Immature natural killer cell (primary cell): Measurements from ENCODE around the gene CFAP251. TPM values are rescaled to one million over a fixed set of nuclear protein-coding genes. Genes with fewer than 3 reads are reported as not detected.
"Not testable (repeated sequence)": the region's sequence is repeated elsewhere in the genome, so short reads cannot be mapped to it uniquely, and the experiment has no call there.

Source experiments
- DNase-seq, 3 donors: peaks; one replicate each; pipeline ENCODE4 v3.0.0; 2022; ENCODE audit warnings: mixed read lengths in 1 of 3
- H3K27ac Mint-ChIP-seq, 6 donors: one replicate each; pipeline ENCODE4 v1.8.0; 2020; ENCODE audit warnings: mixed read lengths in 6 of 6, mild to moderate bottlenecking in 5 of 6, inconsistent platforms in 4 of 6, moderate library complexity in 3 of 6
- H3K27me3 Mint-ChIP-seq, 3 donors: one replicate each; pipeline ENCODE4 v1.8.0; 2020 to 2021; ENCODE audit warnings: low read depth in 3 of 3, mild to moderate bottlenecking in 3 of 3, mixed read lengths in 3 of 3, moderate library complexity in 3 of 3, inconsistent platforms in 1 of 3
- H3K36me3 Mint-ChIP-seq, 3 donors: one replicate each; pipeline ENCODE4 v1.8.0; 2020; ENCODE audit warnings: mixed read lengths in 3 of 3, inconsistent platforms in 2 of 3, mild to moderate bottlenecking in 2 of 3
- H3K4me1 Mint-ChIP-seq, 2 donors: one replicate each; pipeline ENCODE4 v1.8.0; 2020; ENCODE audit warnings: inconsistent platforms in 2 of 2, mild to moderate bottlenecking in 2 of 2, mixed read lengths in 2 of 2, moderate library complexity in 1 of 2
- H3K4me3 Mint-ChIP-seq, 5 donors: one replicate each; pipeline ENCODE4 v1.8.0; 2020; ENCODE audit warnings: mild to moderate bottlenecking in 5 of 5, mixed read lengths in 5 of 5, inconsistent platforms in 3 of 5, moderate library complexity in 3 of 5
- H3K9me3 Mint-ChIP-seq, 6 donors: one replicate each; pipeline ENCODE4 v1.8.0; 2020; ENCODE audit warnings: mild to moderate bottlenecking in 6 of 6, mixed read lengths in 6 of 6, inconsistent platforms in 4 of 6, moderate library complexity in 3 of 6
- polyA plus RNA-seq, 3 donors: library from polyadenylated mRNA; unstranded; fragments of 300-500 nt; fragmentation: Illumina TruSeq; gene quantifications; one replicate each; pipeline ENCODE4 v1.2.3, GENCODE V29; 2021

The CFAP251 gene
- polyA plus RNA-seq, 3 donors from 2014 or later: 0.04 TPM; not detected in 2

- Mint-ChIP-seq H3K36me3 (no peaks in the 10 kb centered on the region), H3K4me3 (peak overlapping the region in 4 of 5 donors; percentile 29 to 47 (median 39)), H3K27ac (peak overlapping the region in 3 of 6 donors; percentile 8 to 85 (median 63)), H3K4me1 (peaks cover 18 to 19% of the 10 kb centered on the region in 2 donors), H3K27me3 (peaks cover 8 to 13% (median 13%) of the 10 kb centered on the region in 3 donors), H3K9me3 (no peaks in the 10 kb centered on the region)
- DNase-seq: no peak
These were observed 111.4 kb downstream of the CFAP251 start for GRCh38 chr12:122029620-122030423.

GRCh38 chr12:122030424-122031035 is 112.1 kb downstream of the CFAP251 start:
- Mint-ChIP-seq H3K4me1 (peaks cover 18 to 19% of the 10 kb centered on the region in 2 donors), H3K27me3 (peaks cover 8 to 13% (median 13%) of the 10 kb centered on the region in 3 donors), H3K27ac (no peak overlapping the region), H3K36me3 (no peaks in the 10 kb centered on the region), H3K4me3 (no peak overlapping the region), H3K9me3 (no peaks in the 10 kb centered on the region)
- DNase-seq: no peak

- H3K4me3 Mint-ChIP-seq: no peak overlapping the region
- no peak for DNase-seq
These were observed 113.2 kb downstream of the CFAP251 start for GRCh38 chr12:122031342-122032216.

GRCh38 chr12:122032580-122032979 is 114.2 kb downstream of the CFAP251 start:
- H3K4me3 Mint-ChIP-seq: no peak overlapping the region
- peaks cover 18 to 19% of the 10 kb centered on the region in 2 donors for H3K4me1 Mint-ChIP-seq
- no peak for DNase-seq
- no peaks in the 10 kb centered on the region for H3K9me3 Mint-ChIP-seq
- no peak overlapping the region for H3K27ac Mint-ChIP-seq
- H3K27me3 Mint-ChIP-seq: peaks cover 8 to 13% (median 13%) of the 10 kb centered on the region in 3 donors
- no peaks in the 10 kb centered on the region for H3K36me3 Mint-ChIP-seq

More at GRCh38 chr12:122031342-122032216, 113.2 kb downstream of the CFAP251 start:
- H3K9me3 Mint-ChIP-seq: no peaks in the 10 kb centered on the region
- H3K27me3 Mint-ChIP-seq: peaks cover 8 to 13% (median 13%) of the 10 kb centered on the region in 3 donors
- H3K4me1 Mint-ChIP-seq: peaks cover 18 to 19% of the 10 kb centered on the region in 2 donors
- no peak overlapping the region for H3K27ac Mint-ChIP-seq
- H3K36me3 Mint-ChIP-seq: no peaks in the 10 kb centered on the region

GRCh38 chr12:122035292-122035691 is 116.9 kb downstream of the CFAP251 start:
- H3K27ac Mint-ChIP-seq: no peak overlapping the region
- no peaks in the 10 kb centered on the region for H3K36me3 Mint-ChIP-seq
- no peaks in the 10 kb centered on the region for H3K9me3 Mint-ChIP-seq
- H3K27me3 Mint-ChIP-seq: peaks cover 0 to 4% (median 0%) of the 10 kb centered on the region in 3 donors
- no peaks in the 10 kb centered on the region for H3K4me1 Mint-ChIP-seq
- no peak overlapping the region for H3K4me3 Mint-ChIP-seq
- no peak for DNase-seq

- Mint-ChIP-seq H3K4me1 (no peaks in the 10 kb centered on the region), H3K27ac (no peak overlapping the region), H3K4me3 (no peak overlapping the region), H3K36me3 (no peaks in the 10 kb centered on the region), H3K27me3 (peaks cover 0 to 4% (median 0%) of the 10 kb centered on the region in 3 donors), H3K9me3 (no peaks in the 10 kb centered on the region)
- no peak for DNase-seq
These were observed 117.8 kb downstream of the CFAP251 start for GRCh38 chr12:122036153-122036552.

GRCh38 chr12:122040579-122041386 is 122.4 kb downstream of the CFAP251 start:
- H3K4me3 Mint-ChIP-seq: no peak overlapping the region
- no peaks in the 10 kb centered on the region for H3K36me3 Mint-ChIP-seq

GRCh38 chr12:122041458-122041857 is 123.1 kb downstream of the CFAP251 start:
- H3K27me3 Mint-ChIP-seq, DNase-seq, H3K9me3 Mint-ChIP-seq, H3K27ac Mint-ChIP-seq, H3K36me3 Mint-ChIP-seq, H3K4me3 Mint-ChIP-seq, H3K4me1 Mint-ChIP-seq: not testable (repeated sequence)

More at GRCh38 chr12:122040579-122041386, 122.4 kb downstream of the CFAP251 start:
- Mint-ChIP-seq H3K27ac (no peak overlapping the region), H3K9me3 (no peaks in the 10 kb centered on the region), H3K4me1 (no peaks in the 10 kb centered on the region), H3K27me3 (no peaks in the 10 kb centered on the region)
- DNase-seq: no peak

- DNase-seq: no peak
- no peak overlapping the region for H3K27ac Mint-ChIP-seq
- H3K9me3 Mint-ChIP-seq: no peaks in the 10 kb centered on the region
- H3K36me3 Mint-ChIP-seq: no peaks in the 10 kb centered on the region
- H3K4me3 Mint-ChIP-seq: no peak overlapping the region
- peaks cover 0 to 2% (median 0%) of the 10 kb centered on the region in 3 donors for H3K27me3 Mint-ChIP-seq
- H3K4me1 Mint-ChIP-seq: no peaks in the 10 kb centered on the region
These were observed 124.5 kb downstream of the CFAP251 start for GRCh38 chr12:122042910-122043309.

- no peaks in the 10 kb centered on the region for H3K4me1 Mint-ChIP-seq
- no peak for DNase-seq
- H3K36me3 Mint-ChIP-seq: no peaks in the 10 kb centered on the region
- no peaks in the 10 kb centered on the region for H3K9me3 Mint-ChIP-seq
- H3K27me3 Mint-ChIP-seq: peaks cover 0 to 2% (median 0%) of the 10 kb centered on the region in 3 donors
- H3K27ac Mint-ChIP-seq: no peak overlapping the region
- H3K4me3 Mint-ChIP-seq: no peak overlapping the region
These were observed 125.1 kb downstream of the CFAP251 start for GRCh38 chr12:122043476-122043875.

GRCh38 chr12:122045262-122045661 is 126.9 kb downstream of the CFAP251 start:
- Mint-ChIP-seq H3K4me1 (no peaks in the 10 kb centered on the region), H3K9me3 (no peaks in the 10 kb centered on the region), H3K4me3 (no peak overlapping the region), H3K27me3 (peaks cover 0 to 2% (median 0%) of the 10 kb centered on the region in 3 donors), H3K27ac (no peak overlapping the region), H3K36me3 (no peaks in the 10 kb centered on the region)
- no peak for DNase-seq

- Mint-ChIP-seq H3K9me3 (no peaks in the 10 kb centered on the region), H3K27ac (no peak overlapping the region), H3K36me3 (no peaks in the 10 kb centered on the region), H3K27me3 (peaks cover 0 to 2% (median 0%) of the 10 kb centered on the region in 3 donors), H3K4me1 (no peaks in the 10 kb centered on the region), H3K4me3 (no peak overlapping the region)
- DNase-seq: no peak
These were observed 127.8 kb downstream of the CFAP251 start for GRCh38 chr12:122046145-122046544.

GRCh38 chr12:122048151-122048550 is 129.8 kb downstream of the CFAP251 start:
- H3K27me3 Mint-ChIP-seq: peaks cover 0 to 4% (median 0%) of the 10 kb centered on the region in 3 donors
- H3K4me3 Mint-ChIP-seq: no peak overlapping the region
- H3K36me3 Mint-ChIP-seq: no peaks in the 10 kb centered on the region
- no peak for DNase-seq
- H3K4me1 Mint-ChIP-seq: no peaks in the 10 kb centered on the region
- no peaks in the 10 kb centered on the region for H3K9me3 Mint-ChIP-seq
- no peak overlapping the region for H3K27ac Mint-ChIP-seq
